Measurements from ENCODE around the gene PXDN.
"Not testable (repeated sequence)": the region's sequence is repeated elsewhere in the genome, so short reads cannot be mapped to it uniquely, and the experiment has no call there.

Gene PXDN

DNA sequence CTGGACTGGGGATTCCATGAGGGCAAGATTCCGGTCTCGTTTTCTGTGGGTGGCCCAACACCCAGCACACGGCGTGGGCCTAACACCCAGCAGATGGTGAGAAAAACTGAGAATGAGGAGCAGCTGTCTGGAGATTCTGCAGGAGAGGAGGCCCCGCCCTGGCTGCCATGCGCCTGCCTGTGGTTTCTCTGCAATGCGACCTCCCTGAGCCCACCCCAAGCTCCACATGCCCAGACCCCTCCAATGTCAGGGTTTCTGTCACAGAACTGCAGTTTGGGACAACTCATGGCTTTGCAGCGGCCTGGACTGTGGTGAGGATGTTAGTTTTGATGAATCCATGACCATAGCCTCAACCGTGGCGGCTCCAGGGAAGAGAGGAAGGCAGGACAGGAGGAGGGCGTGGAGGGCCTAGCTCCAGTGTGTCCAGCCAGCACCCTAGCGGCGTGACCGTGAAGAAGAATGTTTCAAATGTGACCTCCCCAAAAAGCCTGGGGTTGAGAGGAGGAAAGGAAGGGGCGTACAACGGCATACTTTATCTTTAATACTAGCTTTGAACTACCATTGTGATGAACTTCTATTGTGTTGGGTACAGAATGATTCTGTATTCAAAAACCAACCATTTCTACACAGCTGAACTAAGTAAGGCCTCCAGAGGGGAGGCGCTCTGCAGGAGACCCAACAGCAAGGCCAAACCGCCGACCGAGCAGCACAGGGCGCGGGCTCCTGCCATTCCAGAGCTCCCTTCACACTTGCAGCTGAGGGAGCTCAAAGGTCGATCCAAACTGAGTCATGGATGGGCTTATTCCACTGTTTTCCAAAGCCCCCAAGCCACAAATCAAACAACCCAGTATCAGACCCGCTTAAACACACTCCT is 3.4 kb downstream of the PXDN start:
- no peak for DNase-seq (ENCODE audit: low read depth)

DNA sequence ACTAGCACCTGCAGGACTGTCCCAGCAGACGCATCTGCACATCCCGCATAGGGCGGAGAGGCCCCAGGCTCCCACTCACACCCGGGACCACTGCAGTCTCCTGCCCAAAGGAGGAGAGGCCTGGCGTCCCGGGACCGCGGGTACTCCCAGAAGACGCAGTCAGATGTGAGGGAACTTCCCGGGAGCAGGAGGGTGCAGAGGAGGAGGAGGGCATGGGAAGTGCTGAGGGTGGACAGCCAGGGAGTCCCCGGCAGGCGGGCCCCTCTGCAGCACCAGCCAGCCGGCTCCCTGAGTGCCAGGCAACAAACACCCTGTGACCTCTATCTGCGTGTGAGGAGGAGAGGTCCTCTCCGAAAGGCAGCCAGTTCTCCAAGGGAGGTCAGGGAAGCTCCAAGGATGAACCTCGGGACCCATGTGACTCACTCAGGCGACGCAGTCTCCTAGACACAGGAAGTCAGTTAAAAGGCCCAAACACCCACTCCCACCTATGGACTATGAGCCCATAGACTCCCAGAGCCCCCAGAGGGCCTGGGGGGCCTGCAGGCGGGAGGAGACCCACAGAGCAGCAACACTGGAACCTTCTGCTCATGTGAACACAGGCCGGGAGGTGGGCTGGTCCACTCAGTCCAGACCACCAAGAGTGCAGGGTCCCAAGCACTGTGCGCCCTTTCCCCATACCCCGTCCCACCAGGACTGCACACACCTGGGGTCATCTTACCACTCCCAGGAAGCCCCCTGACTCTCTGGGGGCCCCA is 4.2 kb downstream of the PXDN start:
- no peak for DNase-seq (ENCODE audit: low read depth)

DNA sequence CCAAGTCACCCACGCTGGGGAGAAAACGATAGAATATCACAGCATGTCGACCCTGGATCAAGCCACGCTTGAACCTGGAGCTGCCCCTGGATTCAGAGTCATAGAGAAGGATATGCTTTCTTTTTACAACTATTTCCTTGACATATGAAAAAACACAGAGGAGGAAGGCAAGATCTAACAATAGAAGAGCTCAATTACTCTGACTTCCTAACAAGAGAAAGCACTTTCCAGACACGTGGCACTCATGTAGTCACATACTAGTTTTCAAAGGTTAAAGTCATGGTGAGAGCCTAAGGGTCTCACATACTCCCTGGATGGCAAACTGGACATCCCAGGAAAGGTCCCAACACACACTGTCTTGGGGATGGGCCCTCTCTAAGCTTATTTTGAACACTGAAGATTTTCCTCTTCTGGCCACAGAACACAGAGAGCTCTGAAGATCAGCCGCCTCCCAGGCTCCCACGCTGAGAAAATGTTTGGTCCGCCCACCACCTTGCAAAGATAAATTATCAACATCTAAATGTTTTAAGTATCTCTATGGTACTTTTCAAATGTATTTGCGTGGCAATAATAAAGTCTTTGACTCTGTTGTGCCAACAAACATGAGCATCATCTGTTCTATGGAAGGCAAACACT is 4.9 kb downstream of the PXDN start:
- DNase-seq (ENCODE audit: low read depth): no peak

DNA sequence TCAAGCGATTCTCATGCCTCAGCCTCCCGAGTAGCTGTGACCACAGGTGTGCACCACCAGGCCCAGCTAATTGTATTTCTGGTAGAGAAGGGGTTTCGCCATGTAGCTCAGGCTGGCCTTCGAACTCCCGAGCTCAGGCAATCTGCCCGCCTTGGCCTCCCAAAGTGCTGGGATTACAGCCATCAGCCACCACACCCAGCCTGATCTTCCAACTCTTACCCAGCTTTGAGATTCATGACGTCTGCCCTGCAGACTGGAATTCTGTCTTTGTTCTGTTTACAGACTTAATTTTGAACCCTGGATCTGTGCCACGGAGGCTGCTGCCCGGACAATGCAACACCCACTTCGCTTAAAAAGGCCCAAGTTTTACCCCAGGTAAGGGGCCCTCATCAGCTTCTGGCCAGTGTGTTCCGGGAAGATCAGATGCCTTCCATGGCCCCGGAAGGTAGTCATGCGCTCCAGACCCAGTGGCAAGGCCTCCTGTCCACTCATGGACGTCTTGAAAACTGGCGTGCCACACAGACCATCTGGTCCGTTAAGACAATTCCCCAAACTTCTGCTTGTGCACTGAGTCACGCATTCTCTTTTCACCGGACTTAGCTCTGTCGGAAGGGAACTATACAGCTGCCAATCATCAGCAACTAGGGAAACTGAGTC is 5.5 kb downstream of the PXDN start:
- DNase-seq (ENCODE audit: low read depth): no peak

DNA sequence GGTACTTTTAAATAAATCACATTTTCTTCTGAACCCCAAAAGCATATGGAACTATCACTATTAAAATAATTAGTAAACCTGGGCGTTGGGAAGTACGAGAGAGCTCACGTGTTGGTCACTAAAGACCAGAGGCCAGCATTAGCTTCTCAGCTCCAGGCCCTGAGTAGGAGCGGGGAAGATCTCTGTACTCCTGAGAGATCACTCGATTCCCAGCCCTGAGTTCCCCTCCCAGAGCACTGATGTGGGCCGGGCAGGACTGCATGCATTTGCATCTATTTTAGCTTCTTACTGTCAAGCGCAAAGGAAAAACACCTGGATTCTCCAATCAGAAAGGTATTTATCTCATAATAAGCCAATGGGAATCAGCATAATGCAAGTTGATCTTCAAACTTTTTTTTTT is 6.2 kb downstream of the PXDN start:
- DNase-seq (ENCODE audit: low read depth): no peak

DNA sequence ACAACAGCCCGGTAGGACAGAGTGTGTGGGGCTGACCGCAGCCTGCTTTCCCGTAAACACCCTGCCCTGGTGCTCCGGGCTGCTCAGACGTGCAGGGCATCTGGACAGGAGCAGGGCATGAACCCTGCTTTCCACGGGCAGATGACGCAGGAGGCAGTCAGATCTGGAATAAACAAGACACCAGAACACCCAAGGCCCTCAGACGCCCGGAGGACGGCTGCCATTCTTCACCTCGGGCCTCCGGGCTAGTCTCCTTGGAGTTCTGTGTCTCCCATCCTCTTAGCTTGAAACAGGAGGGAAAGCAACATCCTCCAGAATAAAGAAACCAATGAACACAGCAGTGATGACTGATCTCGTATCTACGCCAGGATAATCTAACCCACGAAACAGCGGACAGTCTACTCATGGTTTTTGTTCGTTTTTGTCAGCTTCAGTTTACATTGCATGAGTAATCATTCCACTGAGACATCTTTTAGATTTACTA is 7.3 kb downstream of the PXDN start:
- no peak for DNase-seq (ENCODE audit: low read depth)

DNA sequence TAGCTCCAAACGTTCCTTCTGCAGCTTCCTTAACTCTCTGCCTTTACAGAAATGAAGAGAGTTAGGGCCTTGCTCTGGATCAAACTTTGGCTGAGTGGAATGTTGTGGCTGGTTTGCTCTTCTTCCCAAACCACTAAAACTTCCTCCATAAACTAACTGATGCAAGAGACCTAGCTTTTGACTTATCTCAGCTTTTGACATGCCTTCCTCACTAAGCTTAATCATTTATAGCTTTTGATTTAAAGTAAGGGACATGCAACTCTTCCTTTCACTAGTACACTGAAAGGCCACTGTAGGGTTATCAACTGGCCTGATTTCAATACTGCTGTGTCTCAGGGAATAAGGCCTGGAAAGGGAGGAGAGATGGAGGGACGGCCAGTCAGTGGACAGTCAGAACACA is 8.3 kb downstream of the PXDN start:
- no peak for DNase-seq (ENCODE audit: low read depth)

DNA sequence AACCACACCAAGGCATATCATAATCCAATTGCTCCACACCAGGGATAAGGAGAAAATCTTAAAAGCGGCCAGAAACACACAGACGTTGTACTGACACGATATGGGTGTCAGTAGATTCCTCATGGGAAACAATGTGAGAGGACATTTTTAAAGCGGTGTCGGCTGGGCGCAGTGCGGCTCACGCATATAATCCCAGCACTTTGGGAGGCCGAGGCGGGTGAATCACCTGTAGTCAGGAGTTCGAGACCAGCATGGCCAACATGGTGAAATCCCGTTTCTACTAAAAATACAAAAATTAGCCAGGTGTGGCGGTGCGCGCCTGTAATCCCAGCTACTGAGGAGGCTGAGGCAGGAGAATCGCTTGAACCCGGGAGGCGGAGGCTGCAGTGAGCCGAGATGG is 11.0 kb downstream of the PXDN start:
- not testable (repeated sequence) for DNase-seq (ENCODE audit: low read depth)

DNA sequence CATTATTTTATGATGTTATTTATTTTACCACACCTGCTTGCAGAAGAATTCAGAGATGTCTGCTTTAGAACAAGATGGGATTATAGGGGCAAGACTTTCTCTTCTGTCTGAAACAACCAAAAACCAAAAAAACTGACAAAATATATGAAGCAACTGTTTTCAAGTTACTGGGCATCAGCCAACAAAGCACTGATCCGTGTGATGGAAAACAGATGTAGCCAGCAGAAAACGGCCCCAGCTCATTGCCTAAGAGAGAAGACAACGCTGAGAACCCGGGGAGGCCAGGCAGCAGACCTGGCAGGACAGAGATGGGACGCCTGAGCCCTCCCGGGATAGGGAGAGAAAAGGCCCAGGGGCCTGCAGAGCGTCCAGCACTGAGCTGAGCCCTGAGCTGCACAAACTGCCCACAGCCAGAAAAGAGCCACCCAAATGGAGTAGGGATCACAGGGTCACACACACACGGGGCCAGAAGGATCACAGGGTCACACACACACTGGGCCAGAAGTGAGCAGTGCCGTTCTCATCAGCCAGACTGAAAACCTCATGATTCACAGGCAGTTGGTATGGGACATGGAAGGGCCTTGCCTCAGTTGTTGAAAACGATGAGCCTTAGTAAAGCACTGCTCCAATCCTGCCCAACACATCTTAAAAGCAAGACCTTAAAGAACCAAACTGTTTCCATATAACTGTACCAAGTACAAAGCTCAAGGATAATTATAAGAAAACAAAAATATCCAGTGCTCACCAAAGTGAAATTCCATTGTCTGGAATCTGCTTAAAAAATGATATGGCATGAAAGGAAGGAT is 12.1 kb downstream of the PXDN start:
- no peak for DNase-seq (ENCODE audit: low read depth)

DNA sequence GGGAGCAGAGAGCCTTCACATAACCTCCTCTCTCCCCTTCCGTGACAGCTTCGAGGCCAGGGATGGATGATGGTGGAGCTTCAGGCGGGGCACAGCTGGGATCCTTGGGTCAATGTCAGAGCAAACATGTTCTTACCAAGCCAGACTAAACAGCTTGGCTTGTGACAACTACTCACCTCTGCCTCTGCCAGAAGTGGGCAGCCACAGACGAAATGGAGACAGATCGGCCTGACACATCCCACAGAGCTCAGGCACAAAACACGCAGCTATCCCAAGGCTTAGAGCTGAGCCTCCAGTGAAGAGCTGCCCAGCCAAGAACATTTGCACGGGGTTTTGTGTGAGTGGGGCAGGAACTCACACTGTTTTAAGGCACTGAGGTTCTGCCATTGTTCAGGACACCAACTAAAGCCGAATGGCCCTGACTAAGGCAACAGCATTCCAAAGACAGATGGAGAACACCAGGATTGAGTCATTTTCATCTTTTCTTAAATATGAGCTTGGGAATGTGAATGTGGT is 12.8 kb downstream of the PXDN start:
- no peak for DNase-seq (ENCODE audit: low read depth)

DNA sequence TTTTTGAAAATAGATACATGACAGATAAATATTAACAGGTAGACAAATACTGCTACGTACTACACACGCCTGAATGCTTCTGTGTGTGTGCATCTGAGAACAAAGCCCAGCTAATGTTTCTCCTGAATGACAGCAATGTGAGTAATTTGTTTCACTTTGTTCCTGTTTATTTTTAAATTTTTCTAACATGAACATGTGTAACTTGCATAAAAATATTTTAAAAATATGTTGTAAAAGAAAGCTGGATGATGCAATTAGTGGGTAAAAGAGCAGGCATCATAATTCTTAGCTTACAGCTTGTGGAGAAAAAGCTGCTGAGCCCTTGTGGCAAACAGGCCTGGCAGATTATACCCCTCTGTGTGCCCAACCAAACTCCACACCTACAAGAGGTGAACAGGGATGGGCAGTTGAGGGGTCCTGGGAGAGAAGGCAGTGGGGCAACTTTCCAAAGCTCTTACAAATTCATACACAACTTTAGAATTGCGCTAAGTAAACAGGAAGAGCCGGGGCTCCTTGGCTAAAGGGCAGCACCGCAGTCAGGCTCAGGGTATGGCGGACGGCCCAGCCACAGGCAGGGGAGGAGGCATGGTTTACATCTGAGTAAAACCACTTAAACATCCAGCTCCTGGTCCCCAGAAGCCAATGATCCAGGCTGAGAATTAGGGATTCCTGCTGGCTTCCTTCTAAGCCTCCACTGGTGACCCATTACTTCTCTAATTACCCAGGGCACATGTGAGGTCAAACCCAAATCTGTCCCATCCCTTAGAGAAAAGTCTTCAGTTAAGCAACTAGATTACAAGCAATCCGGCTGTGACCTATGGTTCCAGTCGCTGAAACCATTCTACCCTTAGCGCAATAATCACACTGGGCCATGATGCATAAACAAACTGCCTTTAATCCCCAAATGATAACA is 14.0 kb downstream of the PXDN start:
- DNase-seq (ENCODE audit: low read depth): no peak

DNA sequence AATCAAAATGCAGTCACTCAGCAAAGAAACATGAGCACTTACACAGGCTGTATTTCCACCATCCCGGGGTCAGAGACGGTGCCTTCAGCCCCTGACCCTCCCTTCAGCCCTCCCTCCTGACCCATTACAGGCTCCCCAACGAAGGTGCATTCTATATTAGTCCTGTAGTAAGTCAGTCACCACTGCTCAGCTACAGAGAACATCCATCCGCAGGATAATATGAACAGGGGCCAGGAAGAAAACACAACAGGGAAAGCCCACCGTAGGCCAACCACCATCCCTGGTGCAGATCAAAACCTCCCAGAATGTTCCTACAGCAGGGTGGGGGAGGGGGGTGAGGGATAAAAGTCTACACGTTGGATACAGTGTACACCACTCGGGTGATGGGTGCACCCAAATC is 15.1 kb downstream of the PXDN start:
- no peak for DNase-seq (ENCODE audit: low read depth)

DNA sequence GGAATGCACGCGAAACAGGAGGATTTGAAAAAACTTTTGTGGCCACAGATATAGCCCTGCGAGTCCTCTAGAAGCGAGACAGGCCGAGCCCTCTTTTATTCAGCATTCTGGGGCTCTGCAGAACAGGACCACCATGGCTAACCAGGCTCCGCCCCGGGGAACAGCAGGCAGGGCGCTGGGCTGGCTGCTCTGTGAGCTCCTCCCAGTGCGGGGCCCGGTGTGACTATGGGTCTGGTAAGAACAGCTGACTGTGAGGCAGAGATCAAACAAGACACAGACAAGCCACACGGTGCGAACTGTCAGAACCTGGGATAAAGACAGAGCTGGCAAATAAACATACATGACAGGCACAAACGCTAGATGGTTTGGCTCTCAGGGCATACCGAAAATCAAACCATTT is 15.5 kb downstream of the PXDN start:
- no peak for DNase-seq (ENCODE audit: low read depth)

DNA sequence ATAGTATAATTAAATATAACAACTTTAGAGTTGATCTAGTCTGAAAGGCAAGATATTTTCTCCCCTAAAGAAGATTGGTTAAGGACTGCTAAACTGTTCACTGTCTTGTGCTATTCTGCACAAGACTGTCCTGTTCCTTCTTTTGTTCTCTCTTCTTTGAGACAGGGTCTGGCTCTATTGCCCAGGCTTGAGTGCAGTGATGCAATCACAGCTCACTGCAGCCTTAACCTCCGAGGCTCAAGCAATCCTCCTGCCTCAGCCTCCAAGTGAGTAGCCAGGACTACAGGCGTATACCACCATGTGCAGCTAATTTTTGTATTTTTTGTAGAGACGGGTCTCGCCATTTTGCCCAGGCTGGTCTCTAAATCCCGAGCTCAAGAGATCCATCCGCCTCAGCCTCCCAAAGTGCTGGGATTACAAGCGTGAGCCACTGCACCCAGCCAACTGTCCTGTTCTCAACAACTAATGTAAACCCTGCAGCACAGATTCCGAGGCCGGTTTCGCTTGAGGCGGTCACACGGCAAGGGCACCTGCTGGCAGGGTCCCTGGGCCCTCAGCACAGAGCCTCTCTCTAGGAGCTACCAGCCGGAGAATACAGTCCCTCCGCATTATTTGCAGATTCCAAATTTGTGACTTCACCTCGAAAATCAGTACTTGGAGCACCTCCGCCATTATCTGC is 16.4 kb downstream of the PXDN start:
- no peak for DNase-seq (ENCODE audit: low read depth)

DNA sequence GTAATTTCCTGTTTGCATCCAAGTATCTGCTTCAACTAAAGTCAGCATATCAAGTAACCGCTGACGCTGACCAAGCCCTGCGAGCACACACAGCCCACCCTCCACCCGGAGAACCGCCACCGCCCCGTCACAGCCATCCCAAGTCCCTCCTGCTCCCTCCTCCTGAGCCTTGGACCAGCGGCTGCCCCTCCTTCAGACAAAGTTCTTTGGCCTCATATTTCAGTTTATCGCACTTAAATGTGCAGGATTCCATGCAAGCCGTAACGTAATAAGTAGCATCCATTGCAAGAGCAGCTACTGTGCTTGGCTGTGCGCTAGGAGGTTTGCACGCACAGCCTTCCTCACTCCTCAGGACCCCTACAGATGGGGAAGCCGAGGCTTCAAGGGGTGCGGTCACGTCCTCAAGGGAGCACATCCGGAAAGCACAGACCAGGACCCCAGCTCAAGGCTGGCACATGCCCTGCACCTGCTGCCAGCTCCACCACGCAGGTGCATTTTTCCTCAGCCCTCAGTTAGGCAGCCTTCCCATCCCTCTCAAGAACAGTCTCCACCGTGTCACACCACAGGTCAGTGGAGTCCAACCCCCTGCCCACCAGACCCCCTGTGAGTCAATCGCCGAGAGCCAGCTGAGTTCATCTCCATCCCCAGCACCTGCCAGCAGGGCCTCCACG is 17.1 kb downstream of the PXDN start:
- DNase-seq (ENCODE audit: low read depth): no peak

DNA sequence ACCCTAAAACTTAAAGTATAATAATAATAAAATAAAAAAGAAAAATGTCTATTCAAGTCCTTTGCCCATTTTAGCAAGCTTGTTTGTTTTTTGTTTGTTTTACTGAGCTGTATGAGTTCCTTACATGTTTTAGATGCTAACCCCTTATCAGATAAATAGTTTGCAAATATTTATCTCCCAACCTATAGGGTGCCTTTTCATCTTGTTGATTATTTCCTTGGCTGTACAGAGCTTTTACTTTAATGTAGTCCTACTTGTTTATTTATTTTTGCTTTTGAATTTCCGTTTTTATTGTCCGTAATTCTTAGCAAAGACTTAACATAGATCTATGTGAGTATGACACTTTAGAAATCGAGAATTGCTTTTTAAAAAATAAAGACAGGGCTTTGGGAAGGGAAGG is 17.8 kb downstream of the PXDN start:
- DNase-seq (ENCODE audit: low read depth): no peak

DNA sequence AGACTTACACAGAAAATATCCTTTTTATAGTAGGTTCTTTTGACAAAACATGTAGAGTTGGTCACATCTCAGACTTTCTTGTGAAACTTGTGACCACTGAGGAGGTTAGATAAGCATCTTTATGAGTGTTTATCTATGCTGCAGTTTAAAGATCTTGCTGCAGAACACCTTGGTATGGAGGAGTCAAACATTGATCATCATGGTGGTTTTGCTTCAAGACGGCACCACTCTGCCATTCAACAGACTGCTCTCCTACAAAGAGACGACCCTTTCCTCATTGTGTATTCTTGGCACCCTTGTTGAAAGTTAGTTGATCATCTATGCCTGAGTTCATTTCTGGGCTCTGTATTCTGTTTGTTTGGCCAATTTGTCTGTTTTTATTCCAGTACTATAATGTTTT is 20.0 kb downstream of the PXDN start:
- DNase-seq (ENCODE audit: low read depth): not testable (repeated sequence)

DNA sequence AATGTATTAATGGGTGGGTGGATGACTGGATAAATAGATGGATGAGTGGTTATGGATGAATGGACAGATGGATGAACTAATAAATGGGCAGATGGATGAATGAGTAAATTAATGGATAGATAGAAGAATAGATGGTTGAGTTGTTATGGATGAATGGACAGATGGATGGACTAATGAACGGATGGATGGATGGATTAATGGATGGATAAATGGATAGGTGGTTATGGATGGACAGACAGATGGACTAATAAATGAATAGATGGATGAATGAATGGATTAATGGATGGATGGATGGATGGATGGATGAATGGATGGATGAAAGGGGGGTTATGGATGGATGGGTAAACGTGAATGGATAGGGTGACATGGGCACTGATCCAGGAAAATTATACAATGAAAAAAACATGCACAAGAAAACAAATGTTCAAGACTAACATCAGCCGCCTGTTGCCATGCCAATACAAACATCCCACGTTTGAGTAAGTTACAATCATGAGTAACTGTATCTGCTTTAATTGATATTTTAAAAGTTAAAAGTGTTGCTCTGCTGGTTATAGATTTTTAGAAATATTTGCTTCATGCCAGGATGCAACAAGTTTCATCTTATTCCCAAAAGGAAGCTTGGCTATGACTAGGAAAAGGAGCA is 20.8 kb downstream of the PXDN start:
- DNase-seq (ENCODE audit: low read depth): no peak

All from T follicular helper cell (primary cell).